AG09309 (cell line): Measurements from ENCODE around the gene SMIM23.

Experiments used
- DNase-seq: peaks from one replicate; pipeline ENCODE4 v3.0.0-alpha.2; 2010; ENCODE audit warnings: low read depth
- H3K4me3 ChIP-seq: 2 replicates; pipeline ENCODE4 v1.5.1; 2011; ENCODE audit warnings: mild to moderate bottlenecking, low read depth, low read length, moderate library complexity; ENCODE audit not compliant: control insufficient read depth
- CTCF ChIP-seq: IDR thresholded peaks from 2 replicates; pipeline ENCODE4 v1.5.1; 2011; ENCODE audit warnings: mild to moderate bottlenecking, low read depth, low read length, inconsistent platforms; ENCODE audit not compliant: insufficient read depth, control insufficient read depth; ENCODE audit errors: missing control alignments

Gene SMIM23

GRCh38 chr5:171785517-171785916 is at the start of gene SMIM23:
Gene SMIM23, plus strand, starts transcription at chr5:171785817. Its CDS starts 55 bp downstream, at chr5:171785872.
- H3K4me3 ChIP-seq, result no peak within 1 kb of the TSS
- TF ChIP-seq CTCF, result no peak
- no peak for DNase-seq

GRCh38 chr5:171736976-171737891 is 48.4 kb upstream of the SMIM23 start:
- TF ChIP-seq CTCF, result no peak
- peak; percentile 13 for DNase-seq
- no peak overlapping the region for H3K4me3 ChIP-seq

DNA sequence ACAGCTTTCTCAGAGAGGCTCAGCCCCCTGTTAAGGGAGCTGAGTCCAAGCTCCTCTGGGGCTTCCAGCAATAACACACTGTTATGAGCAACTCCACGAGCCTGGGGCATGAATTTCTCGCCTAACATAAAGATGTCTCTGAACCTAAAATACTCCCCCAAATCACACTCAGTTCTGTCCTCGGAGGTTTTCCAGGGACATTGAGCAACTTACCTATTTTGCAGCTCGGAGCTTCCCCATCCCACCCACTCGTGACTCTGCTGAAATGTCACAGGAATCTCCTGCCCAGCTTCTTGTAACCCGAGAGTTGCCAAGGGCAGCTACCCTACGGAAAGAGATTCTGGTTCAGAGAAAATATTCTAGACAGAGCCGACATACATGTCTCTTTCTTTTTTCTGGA is 47.1 kb upstream of the SMIM23 start:
- no peak for TF ChIP-seq CTCF
- no peak overlapping the region for H3K4me3 ChIP-seq
- DNase-seq, result no peak

DNA sequence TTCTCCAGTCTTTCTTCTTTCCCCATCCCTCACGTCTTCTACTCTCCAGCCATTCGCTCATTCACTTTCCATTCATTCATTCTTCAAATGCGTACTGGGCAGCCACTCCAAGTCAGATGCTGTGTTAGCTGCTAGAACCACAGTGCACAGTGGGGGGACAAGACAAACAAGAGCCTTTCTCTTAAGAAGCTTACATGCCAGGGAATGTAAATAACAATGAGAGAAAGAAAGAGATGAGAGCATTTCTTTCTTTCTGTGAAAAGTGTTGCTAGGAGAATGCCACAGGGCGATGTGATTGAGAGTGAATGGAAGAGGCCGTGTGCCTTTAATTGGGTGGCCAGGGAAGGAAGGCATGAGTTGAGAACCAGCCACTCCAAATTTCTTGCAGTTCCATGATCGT is 46.3 kb upstream of the SMIM23 start:
- no peak overlapping the region for H3K4me3 ChIP-seq
- TF ChIP-seq CTCF, result no peak
- no peak for DNase-seq

DNA sequence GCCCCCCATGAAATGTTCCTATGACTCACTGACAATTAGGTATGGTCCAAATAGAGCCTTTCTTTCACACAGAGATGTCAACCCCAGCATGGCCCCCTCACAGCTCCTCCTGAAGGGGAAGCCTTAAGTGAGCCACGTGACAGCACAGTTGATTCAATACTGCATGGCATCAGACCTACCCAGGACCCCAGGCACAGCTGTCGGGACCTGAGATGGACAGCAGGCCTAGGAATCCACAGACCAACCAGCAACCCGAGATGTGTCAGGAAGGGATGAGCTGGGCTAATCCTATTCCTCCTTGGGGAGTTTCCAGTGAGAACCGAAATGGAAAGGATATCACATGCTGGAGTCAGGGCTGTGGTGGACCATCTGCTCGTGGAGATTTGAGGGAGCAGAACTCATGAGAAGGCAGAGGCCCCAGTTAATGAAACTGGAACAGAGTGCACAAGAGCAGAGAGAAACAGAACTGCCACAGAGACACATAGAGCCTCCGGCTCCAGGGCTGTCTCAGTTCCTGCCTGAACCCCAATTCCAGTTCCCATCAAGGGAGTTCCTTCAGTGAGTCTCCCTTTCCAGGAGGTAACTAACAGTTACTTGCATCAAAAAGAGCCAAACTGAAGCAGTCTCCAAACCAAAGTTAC is 42.1 kb upstream of the SMIM23 start:
- no peak for TF ChIP-seq CTCF
- no peak overlapping the region for H3K4me3 ChIP-seq
- DNase-seq, result no peak

DNA sequence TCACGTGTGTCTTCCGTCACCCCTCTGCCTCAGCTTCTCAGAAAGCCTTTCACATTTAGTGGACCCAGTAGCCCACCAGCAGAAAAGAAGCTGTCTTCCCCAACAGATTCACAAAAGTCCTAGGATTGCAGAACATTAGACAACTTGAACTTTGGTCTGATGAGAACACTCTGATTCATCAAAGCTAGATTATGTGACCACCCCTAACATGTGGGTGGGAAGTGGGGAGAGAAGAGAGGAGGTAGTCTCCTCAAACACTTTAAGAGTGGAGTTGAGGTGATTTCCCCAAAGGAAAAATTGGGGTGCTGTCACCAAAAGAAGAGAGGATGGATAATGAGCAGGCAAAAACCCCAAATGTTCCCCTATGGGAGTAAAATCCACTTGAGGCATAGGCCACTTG is 41.4 kb upstream of the SMIM23 start:
- DNase-seq, result no peak
- H3K4me3 ChIP-seq, result no peak overlapping the region
- no peak for TF ChIP-seq CTCF
